Measurements from ENCODE around the gene SEC31A.

- TF ChIP-seq, protein P1, sequence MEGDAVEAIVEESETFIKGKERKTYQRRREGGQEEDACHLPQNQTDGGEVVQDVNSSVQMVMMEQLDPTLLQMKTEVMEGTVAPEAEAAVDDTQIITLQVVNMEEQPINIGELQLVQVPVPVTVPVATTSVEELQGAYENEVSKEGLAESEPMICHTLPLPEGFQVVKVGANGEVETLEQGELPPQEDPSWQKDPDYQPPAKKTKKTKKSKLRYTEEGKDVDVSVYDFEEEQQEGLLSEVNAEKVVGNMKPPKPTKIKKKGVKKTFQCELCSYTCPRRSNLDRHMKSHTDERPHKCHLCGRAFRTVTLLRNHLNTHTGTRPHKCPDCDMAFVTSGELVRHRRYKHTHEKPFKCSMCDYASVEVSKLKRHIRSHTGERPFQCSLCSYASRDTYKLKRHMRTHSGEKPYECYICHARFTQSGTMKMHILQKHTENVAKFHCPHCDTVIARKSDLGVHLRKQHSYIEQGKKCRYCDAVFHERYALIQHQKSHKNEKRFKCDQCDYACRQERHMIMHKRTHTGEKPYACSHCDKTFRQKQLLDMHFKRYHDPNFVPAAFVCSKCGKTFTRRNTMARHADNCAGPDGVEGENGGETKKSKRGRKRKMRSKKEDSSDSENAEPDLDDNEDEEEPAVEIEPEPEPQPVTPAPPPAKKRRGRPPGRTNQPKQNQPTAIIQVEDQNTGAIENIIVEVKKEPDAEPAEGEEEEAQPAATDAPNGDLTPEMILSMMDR (IDR thresholded peaks at IDR 0.05; ENCODE audit: insufficient read depth, low read length), result no peak
- TF ChIP-seq POLR2AphosphoS5 (IDR thresholded peaks at IDR 0.05; ENCODE audit: low read depth), result no peak
These were observed 81.3 kb downstream of the SEC31A start for GRCh38 chr4:82809619-82810018.

Data from HL-60 (cell line).